Measurements from ENCODE around the gene DNAAF9.

- TF ChIP-seq CTCF (IDR thresholded peaks at IDR 0.05) (no peak), EZH2 (IDR thresholded peaks at IDR 0.05) (no peak), EZH2phosphoT487 (IDR thresholded peaks at IDR 0.05) (no peak)
These were observed 47.4 kb upstream of the DNAAF9 start for GRCh38 chr20:3454831-3455230.

Measured in neural progenitor cell (in vitro differentiated cells).